ENCODE data around the gene BRICD5.
"Not testable (repeated sequence)": the region's sequence is repeated elsewhere in the genome, so short reads cannot be mapped to it uniquely, and the experiment has no call there.

BRICD5 gene

GRCh38 chr16:2210386-2211365, at the start of gene BRICD5:
BRICD5 (minus strand) TSS chr16:2210863; CDS start chr16:2210833, 30 bp downstream.
- no peak for DNase-seq (ENCODE audit: low read depth in 2 of 2)

DNA sequence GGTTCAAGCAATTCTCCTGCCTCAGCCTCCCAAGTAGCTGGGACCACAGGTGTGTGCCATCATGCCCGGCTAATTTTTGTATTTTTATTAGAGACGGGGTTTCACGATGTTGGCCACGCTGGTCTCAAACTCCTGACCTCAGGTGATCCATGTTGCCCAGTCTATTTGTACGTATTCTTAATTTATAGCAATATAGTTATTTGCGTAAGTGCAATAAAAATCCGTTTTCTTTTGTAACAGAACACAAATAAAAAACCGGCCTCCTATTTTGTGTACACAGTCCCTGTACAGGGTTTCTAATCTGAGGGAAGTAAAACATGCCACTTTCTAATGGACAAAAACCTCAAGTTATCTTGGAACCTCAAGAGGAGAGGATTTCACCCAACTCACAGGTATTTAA, 49.6 kb upstream of the BRICD5 start:
- no peak for DNase-seq (ENCODE audit: low read depth in 2 of 2)

GRCh38 chr16:2258530-2258929, 47.9 kb upstream of the BRICD5 start:
- not testable (repeated sequence) for DNase-seq (ENCODE audit: low read depth in 2 of 2)

- DNase-seq (ENCODE audit: low read depth in 2 of 2) = no peak
Observed at GRCh38 chr16:2257726-2258125, 47.1 kb upstream of the BRICD5 start.

DNA sequence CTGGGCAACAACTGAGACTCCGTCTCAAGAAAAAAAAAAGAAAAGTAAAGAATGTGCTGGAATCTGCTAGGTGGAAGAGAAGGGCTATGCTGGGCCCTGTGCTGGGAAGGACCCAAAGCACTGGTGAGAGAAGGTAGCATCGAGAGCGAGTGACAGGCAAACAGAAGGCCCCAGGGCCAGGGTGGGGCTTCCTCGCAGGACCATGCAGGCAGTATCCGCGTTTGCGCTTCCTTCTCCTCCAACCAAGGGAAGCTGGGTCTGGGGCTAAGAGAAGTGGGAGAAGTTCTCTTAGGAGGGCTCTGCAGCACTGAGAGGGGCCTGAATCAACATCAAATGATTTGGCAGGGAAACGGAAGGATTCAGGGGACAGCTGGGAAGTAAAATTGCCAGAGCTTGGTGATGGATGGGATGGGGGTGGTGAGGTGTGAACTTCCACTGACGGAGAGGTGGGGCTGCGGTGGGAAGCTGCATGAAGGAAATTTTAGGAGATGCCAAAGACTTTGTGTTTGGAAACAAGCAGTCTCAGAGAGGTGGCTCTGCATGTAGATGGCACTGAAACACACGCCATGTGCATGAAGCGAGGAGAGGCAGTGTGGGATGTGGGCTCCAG, 46.0 kb upstream of the BRICD5 start:
- DNase-seq (ENCODE audit: low read depth in 2 of 2) = no peak

DNA sequence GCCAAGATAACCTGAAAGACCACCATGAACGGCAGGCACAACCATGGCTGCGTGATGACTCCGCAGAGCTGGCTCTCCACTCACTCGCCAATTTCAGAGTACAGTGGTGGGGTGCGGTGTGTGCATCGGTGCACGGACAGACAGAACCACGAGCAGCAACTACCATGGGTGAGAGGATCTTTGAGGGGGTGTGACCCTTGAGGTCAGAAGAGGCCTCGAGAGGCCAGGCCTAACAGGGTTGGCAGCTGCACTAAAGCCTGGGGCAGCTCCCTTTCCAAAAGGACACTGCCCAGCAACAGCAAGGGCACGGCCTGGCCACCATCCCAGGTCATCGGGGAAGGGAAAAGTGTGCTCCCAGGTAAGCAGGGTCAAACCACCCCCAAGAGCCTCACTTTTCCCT, 42.6 kb upstream of the BRICD5 start:
- no peak for DNase-seq (ENCODE audit: low read depth in 2 of 2)

DNA sequence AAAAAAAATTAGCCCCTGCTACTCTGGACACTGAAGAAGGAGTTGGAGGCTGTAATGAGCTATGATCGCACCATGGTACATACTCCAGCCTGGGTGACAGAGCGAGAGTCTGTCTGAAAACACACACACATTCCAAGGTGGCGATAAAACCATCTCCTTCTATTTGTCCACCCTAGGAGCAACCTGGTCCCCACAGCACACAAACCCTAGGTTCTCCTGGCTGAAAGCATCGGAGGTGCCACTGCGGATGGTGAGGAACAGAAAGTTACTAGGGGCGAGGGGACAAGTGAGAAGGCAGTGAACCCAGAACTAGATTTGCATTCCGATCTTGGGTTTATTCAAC, 42.1 kb upstream of the BRICD5 start:
- DNase-seq (ENCODE audit: low read depth in 2 of 2) = no peak

- DNase-seq (ENCODE audit: low read depth in 2 of 2) = peak; percentile 54 to 64
Observed at GRCh38 chr16:2251296-2252111, 40.8 kb upstream of the BRICD5 start, which contains the start of gene ECI1. ECI1 (minus strand) TSS chr16:2251587; CDS start chr16:2251566, 21 bp downstream.

GRCh38 chr16:2250652-2251295, 40.1 kb upstream of the BRICD5 start:
- DNase-seq (ENCODE audit: low read depth in 2 of 2) = no peak

DNA sequence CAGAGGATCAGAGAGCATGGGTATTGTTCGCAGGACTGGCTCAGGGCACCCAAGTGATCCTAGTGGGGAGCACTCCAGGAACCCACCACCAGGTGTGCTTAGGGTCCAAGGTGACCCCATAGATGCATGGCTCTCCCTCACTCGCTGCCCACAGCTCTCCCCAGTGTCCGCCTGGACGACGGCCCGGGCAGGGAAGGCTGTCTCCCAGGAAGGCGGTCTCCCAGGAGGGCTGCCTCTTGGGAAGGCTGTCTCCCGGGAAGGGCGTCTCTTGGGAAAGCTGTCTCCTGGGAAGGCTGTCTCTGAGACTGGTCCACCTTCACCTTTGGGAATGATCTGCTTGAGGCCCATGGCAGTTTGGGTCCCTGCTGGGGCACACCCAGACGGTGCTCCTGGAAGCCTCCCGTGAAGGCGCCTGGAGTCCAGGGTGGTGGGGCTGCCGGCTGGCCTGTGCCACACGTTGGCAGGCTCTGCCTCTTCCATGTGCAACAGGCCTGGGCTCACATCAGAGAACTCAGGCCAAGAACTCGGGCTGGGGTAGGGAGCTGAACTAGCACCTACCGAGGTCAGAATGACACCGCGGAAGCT, 35.7 kb upstream of the BRICD5 start:
- no peak for DNase-seq (ENCODE audit: low read depth in 2 of 2)

GRCh38 chr16:2244926-2245795, 34.5 kb upstream of the BRICD5 start:
- no peak for DNase-seq (ENCODE audit: low read depth in 2 of 2)

DNA sequence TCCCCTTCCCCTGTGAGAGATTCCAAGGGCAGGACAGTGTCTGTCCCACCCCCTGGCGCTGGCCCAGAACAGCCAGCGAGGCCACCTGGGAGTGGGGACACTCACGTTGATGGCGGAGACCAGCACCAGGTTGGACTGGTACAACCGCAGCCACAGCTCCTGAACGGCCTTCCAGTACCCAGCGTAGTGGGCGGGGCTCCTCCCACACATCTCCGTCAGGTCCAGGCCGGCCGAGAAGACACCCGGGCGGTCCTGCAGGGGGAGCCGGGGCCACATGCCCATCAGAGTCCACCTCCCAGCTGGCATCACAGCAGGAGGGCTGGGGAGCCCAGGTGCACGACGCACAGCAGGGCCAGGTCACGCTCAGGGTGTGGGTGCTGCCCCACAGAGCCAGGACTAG, 33.6 kb upstream of the BRICD5 start:
- DNase-seq (ENCODE audit: low read depth in 2 of 2) = no peak

- no peak for DNase-seq (ENCODE audit: low read depth in 2 of 2)
Observed at GRCh38 chr16:2243781-2244180, 33.1 kb upstream of the BRICD5 start.

- no peak for DNase-seq (ENCODE audit: low read depth in 2 of 2)
Observed at GRCh38 chr16:2243031-2243528, 32.4 kb upstream of the BRICD5 start.

DNA sequence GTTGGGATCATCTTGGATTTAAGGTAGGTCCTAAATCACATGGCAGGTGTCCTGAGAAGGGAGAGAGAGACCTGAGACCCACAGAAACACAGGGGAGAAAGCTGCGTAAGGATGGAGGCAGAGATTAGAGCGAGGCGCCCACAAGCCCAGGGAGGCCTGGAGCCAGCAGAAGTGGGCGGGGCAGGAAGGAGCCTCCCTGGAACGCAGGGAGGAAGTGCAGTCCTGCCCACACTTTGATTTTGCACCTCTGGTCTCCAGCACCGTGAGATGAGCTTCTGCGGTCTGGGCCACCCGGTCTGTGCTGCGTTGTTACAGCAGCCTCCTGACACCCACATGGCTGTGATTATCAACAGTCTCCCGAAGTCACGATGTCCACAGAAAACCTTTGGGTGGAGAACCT, 31.9 kb upstream of the BRICD5 start:
- DNase-seq (ENCODE audit: low read depth in 2 of 2) = no peak

- DNase-seq (ENCODE audit: low read depth in 2 of 2) = not testable (repeated sequence)
Observed at GRCh38 chr16:2240331-2240730, 29.7 kb upstream of the BRICD5 start.

- no peak for DNase-seq (ENCODE audit: low read depth in 2 of 2)
Observed at GRCh38 chr16:2238838-2239675, 28.4 kb upstream of the BRICD5 start.

- DNase-seq (ENCODE audit: low read depth in 2 of 2) = no peak
Observed at GRCh38 chr16:2238150-2238837, 27.6 kb upstream of the BRICD5 start.

All from stimulated activated CD8-positive, alpha-beta memory T cell treated with anti-CD3 and anti-CD28 coated beads, Interleukin-7, amount 100 ng/mL, for 1 hour (primary cell).